ENCODE measurements around the gene ARL17B.
"Not testable (repeated sequence)": the region's sequence is repeated elsewhere in the genome, so short reads cannot be mapped to it uniquely, and the experiment has no call there.

ARL17B gene

DNA sequence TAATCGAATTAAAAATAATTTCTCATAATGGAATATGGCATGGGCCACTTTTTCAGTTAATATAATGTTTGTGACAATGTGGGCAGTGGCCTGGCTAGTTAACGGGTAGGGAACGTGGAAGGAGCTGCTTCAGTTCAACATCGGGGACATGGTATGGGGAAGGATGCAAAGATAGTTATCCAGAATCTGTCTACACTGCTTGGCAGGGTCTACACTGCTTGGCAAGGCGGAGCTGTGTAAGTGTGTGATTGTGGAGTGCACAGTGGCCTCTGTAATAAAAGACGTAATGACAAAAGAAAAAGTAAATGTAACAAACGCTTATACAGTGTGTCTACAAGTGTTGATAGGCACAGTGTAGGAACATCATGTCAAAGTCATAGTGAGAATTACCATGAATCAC lies 74.0 kb downstream of the ARL17B start:
- not testable (repeated sequence) for DNase-seq

DNA sequence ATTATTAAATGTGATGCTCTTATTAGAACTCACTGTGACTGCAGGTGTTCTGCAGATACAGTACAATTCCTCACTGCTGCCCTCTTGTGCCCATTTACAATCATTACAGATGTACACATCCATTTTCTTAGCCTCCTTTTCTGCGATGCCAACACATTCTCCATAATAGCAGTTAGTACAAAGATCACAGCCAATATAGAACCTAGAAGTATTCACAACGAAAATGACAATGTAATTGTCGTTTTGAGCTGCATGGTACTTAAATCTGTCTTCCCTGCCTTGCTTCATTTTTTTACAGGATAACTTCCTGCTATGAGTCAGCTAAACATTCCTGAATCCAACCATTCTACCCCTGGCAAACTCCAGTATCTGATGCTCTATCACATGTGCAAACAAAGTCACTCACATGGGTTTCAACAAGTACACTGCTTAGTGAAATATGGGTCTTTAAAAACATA lies 74.8 kb downstream of the ARL17B start:
- DNase-seq: peak; percentile 38

DNA sequence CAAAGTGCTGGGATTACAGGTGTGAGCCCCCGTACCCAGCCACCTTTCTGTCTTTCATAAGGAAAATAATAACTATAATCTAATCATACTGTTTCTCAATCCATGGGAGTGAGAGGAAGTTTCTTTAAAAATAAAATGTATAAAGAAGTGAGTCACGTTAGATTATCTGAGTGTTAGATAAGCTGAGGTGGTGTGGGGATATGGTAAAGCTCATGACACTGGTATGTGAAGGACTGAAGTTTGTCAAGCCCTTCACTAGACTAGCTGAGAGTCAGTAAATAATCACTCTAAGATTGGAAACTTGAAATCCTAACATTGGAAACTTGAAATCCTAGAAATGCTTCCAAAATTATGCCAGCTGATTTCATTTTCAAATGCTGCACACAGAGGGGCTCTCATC lies 76.1 kb downstream of the ARL17B start:
- DNase-seq: not testable (repeated sequence)

DNA sequence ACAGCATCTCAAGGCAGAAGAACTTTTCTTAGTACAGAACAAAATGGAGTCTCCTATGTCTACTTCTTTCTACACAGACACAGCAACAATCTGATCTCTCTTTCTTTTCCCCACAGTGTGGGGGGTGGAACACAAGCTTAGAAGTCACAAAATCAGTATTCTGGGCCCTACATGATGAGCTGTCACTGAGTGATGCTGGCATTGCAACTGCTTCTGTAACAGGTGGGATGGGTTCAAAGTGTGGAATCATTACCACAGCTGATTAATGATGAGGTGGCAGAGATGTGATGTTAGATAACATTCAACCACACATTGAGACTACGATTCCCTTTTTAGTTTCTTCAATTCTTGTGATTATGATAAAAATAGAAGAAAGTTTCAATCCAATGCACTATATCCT lies 77.1 kb downstream of the ARL17B start:
- peak; percentile 26 for DNase-seq

DNA sequence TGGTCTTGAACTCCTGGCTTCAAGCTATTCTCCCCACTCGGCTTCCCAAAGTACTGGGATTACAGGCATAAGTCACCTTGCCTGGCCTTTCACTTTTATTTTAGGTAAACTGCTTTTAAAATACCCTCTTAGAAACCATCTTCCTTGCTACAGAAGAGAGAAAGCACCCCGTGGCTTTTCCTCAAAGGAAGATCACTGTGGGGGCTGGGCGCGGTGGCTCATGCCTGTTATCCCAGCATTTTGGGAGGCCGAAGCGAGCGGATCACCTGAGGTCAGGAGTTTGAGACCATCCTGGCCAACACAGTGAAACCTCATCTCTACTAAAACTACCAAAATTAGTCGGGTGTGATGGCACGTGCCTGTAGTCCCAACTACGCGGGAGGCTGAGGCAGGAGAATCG lies 78.9 kb downstream of the ARL17B start:
- not testable (repeated sequence) for DNase-seq

DNA sequence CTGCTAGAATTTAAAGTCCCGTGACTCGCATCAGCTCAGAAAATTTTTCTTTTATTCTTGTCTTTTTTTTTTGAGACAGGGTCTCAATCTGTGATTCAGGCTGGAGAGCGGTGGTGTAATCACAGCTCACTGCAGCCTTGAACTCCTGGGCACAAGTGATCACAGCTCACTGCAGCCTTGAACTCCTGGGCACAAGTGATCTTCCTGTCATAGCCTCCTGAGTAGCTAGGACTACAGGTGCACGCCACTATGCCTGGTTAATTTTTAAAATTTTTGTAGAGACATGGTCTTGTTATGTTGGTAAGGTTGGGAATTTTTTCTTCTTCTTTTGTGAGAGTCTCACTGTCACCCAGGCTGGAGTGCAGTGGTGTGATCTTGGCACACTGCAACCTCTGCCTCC lies 80.2 kb downstream of the ARL17B start:
- not testable (repeated sequence) for DNase-seq

DNA sequence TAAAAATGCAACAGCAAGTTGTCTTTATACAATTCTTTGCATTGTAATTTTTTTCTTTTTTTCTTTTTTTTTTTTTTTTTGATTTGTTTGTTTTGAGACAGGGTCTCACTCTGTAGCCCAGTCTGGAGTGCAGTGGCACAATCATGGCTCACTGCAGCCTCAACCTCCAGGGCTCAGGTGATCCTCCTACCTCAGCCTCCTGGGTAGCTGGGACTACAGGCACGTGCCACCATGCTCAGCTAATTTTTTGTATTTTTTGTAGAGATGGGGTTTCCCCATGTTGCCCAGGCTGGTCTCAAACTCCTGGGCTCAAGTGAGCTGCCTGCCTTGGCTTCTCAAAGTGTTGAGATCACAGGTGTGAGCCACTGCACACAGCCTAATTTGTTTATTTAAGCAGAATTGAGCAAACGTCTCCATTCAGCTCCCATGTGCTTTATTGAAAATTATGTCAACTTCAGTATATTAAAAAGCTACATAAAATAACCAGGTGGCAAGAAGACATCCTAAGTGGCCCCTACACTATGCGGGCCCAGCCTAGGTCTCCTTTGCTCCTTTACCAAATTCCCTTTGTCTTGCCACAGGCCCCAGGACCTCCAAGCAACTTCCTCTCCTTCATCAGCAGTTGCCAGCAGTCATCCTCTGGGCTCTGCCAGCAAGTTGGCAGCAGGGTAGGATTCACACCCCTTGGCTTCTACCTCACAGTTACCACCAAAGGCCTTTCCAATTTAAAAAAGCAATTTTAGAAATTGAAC lies 84.7 kb downstream of the ARL17B start:
- not testable (repeated sequence) for DNase-seq

DNA sequence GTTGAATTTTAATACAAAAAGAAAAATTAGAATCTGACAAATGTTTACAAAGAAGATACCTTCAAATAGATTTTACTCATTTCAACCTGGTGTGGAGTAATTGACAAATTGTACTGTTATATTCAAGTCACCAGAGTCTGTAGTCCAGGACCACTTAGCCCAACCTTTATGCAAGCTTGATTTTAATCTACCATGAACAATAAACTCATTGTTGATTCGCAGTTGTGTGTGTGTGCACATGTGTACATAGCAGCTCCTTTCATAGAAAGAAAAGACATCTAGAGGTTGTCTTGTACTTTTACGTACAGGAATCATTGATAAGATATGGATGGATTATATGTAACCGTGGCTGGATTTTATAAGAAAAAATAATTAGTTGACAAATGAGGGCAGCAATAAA lies 87.3 kb downstream of the ARL17B start:
- DNase-seq: no peak

DNA sequence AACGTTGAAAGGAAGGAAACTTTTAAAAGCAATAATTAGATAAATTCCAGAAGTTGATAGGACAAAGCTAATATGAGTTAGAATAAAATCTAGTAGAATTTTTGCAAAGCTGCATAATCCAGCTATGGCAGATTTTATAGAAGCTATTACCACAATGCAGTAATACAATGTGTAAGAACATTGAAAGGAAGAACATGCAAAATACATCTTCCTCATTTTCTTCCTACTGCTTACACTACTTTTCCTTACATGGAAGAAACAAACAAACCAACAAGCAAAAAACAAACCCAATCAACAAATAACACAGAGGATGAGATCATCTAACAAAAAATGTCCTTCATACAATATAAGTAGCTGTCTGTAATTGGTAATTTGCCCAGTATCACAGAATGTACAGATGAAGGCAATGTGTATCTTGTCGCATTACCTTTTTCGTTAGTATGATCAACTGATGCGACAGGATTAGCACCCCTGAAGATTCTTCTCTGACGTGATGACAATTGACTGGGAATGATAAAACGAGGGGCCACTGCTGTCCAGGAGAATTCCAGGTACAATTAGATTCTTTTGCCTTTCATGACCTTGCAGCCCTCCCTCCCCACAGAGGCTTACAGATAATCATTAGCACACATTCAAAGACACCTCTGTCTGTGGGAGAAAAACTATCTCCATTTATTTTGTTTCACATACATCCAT lies 87.9 kb downstream of the ARL17B start:
- DNase-seq: no peak

DNA sequence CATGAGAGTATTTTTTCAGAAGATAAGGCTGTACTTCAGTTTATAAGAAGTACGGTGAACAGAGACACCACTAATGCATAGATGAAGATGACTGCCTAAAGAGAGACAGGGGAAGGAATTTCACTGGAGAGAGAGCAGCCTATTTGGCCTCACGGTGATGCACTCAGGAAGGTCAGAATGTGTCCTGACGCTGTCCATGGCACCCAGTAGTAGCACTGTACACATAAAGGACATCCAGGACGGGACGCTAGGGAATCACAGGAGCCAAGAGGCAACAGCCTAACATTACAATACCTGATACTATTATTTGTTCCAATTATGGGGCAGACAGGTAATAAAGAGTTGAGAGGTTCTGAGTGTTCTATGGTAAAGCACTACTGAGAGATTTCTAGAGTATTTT lies 91.5 kb downstream of the ARL17B start:
- no peak for DNase-seq

DNA sequence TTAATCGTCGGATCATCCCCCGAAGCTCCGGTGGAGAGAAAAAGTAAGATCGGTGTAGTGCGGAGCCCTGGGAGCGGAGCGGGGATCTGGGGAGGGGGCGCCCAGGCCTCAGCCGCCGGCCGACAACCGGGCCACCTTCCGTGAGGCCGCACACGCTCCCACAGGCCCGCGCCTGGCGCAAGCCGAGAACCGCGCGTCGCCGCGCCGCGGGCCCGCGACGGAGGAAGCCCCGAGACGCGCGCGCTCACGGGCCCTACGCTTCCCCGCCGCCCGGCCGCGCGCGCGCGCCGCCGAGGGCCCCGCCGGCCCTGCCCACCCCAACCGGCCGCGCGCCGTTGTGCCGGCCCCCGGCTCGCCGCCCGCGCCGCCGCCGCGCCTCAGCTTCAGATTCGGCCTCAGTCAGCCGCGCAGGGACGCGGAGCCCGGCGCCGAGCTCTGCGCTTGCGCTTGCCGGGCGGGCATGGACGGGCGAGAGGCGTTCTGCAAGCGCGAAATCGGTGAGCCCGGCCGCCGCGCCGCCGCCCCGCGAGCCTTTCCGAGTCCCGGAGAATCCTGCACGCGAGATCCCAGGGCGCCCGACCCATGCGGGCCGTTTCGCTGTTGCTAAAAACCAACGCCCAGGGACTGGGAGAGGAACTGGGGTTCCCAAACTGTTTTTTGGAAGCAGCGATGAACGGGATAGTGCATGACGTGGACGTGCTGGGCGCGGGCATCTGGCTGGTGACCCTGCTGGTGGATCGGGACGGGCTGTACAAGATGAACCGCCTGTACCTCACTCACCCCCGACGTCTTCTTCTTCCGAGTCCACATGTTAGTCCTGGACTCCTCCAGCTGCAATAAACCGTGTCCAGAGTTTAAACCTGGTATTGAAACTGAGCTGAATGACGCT lies 94.7 kb downstream of the ARL17B start:
- DNase-seq: peak; percentile 86

DNA sequence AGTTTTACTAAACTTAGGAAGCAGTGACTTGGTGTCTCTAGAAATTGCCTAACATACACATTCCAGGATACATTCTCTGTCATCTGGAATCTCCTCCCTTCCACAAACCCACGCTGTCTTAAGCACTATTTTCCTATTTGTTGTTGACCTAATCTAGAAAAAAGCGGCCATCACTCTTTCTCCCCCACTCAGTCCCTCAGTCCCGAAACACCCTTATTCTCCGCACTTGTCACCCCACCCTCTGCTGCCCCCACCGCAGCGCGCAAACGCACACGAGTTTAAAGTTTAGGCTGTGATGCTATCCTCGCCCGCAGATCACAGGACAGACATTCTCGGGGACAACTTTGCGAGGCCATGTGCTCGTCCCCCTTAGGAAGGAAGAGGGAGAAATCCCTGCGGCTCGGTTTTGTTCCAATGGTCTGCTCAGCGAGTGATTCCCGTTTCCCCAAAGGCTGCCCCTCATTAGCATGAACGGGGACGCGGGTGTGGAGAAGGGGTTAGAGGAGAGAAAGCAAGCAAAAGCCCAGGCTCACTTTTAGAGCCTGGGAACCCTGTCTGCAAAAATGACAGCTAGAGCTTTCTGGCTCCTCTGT lies 95.4 kb downstream of the ARL17B start:
- DNase-seq: peak; percentile 45

DNA sequence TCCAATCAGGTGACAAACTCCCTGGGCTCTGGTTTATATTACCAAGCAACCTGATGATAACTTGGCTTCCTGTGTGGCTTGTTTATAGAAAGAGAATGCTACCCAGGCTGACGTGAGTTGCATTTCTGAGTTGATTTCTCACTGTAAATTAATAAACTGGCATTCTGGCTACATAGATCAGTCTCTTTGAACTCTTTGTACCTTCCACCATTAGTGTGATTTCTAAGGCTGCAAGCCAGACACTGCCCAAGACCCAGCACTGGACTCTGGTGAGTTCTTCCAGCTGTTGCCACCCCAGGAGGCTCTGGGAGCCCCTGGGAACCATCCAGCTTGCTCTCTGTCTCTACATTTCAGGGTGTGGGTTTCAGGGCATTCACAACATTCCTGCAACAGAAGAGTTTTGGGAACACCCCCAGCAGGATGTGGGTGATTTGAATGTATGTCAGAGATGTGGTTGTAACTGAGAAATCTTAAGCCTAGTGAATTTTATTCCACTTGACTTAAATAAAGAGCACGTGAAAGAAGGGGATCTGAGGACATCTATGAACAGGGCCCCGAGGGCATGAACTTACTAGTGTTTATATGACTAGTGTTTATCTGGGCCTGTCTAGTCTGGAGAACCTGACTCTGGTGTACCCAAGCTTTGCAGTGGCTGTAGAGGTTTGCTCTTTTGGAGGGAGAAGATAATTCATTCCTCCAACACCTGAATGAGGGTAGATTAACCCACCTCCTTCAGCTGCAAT lies 96.9 kb downstream of the ARL17B start:
- DNase-seq: peak; percentile 81

DNA sequence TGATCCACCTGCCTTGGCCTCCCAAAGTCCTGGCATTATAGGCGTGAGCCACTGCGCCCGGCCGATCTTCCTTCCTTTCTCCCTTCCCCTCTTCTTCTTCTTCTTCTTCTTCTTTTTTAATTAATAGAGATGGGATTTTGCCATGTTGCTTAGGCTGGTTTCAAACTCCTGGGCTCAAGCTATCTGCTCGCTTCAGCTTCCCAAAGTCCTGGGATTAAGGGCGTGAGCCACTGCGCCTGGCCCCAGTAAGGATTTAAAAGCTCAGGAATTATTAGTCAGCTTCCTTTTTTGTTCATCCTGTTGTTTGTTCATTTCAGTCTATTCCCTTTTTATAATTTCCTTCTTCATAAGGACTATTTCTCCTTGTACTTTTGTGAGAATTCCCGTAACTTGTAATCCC lies 99.3 kb downstream of the ARL17B start:
- peak; percentile 8 for DNase-seq

DNA sequence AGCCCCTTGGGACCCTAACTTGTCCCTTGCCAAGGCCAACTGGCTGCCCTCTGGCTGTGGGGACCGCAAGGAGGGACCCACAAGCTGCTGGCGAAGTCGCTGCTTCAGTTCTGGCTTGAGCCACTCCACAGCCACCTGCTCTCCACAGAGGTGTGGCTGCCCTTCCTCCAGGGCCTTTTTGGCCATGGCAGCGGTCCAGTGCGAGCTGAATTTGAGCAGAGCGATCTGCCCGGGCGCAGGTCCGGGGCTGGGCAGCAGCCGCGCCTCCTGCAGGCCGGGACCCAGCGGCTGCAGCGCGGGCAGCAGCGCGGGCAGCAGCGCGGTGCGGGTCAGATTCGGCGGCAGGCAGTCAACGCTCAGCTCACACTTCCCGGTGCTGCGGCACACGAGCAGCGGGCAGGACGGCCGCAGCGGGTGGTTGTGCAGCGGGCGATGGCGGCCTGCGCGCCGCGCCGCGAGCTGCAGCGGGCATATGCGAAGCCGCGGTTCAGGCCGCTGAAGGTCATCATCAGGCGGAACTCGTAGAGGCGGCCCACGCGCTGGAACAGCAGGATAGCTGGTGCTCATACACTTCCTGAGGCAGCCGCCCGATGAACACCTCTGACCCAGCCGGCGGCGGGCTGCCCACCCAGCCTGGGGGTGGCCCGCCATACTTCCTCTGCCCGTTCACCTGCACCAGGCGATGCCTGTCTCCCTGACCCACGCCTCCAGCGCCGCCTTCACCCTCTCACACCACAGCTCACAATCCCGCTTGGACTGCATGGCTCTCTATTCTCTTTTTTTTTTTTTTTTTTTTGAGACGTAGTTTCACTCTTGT lies 101.5 kb downstream of the ARL17B start:
- DNase-seq: not testable (repeated sequence)

DNA sequence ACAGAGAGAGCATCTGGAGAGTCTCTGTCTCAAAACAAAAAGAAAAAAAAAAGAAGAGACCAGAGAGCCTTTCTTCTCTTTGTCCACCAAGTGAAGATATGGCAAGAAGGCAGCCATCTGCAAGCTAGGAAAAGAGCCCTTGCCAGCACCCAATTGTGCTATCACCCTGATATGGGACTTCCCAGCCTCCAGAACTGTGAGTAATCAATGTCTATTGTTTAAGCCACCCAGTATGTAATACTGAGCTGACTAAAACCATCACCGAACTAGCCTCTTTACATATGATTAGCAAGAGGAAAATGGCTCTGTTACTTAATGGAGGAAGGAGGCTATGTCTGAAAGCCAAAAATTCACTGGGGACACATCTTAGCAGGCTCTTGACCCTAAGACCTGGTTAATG lies 105.2 kb downstream of the ARL17B start:
- DNase-seq: not testable (repeated sequence)

DNA sequence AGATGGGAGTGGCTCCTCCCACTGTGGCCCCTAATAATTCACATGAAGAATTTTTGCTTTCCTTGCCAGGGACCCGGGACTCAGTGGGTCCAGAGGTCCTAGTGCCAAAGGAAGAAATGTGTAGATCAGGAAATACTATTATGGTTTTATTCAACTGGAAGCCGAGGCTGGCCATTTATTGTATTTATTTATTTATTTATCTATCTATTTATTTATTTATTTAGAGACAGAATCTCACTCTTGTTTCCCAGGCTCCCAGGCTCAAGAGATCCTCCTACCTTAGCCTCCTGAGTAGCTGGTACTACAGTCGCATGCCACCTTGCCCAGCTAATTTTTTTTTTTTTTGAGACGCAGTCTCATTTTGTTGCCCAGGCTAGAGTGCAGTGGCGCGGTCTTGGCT lies 107.4 kb downstream of the ARL17B start:
- not testable (repeated sequence) for DNase-seq

DNA sequence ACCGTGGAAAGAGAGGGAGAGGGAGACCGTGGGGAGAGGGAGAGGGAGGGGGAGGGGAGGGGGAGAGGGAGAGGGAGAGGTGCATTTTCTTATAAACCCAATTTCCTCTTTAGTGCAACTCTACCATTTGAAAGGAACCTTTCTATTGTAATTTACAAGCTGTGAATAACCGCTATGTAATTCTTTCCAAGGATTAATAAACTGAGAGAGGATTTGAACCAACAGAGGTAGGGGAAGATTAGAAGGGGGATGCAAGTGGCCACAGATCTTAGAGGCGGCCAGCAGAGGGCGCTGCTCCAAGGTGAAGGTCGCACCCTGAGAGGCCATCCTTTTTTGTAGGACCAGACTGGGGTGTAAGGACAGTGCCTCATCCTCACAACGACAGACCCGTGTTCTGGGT lies 107.8 kb downstream of the ARL17B start:
- DNase-seq: peak; percentile 23

DNA sequence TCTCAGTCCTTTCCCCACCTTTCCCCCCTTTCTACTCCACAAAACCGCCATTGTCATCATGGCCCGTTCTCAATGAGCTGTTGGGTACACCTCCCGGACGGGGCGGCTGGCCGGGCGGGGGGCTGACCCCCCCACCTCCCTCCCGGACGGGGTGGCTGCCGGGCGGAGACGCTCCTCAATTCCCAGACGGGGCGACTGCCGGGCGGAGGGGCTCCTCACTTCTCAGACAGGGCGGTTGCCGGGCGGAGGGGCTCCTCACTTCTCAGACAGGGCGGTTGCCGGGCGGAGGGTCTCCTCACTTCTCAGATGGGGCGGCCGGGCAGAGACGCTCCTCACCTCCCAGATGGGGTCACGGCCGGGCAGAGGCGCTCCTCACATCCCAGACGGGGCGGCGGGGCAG lies 108.8 kb downstream of the ARL17B start:
- not testable (repeated sequence) for DNase-seq

DNA sequence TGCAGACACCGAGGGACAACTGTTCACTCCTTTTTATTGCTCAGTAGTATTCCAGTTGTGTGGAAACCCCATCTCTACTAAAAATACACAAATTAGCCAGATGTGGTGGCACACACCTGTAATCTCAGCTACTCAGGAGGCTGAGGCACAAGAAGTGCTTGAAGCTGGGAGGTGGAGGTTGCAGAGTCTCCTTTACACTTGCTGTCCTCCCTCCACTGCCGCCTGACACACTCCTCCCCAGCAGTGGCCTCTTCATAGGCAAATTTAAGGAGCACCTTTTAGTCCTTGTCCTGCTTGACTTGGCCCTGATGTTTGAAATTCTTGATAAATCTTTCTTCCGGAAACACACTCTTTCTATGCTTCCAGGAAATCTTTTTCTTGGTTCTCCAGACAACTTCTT lies 112.4 kb downstream of the ARL17B start:
- DNase-seq: not testable (repeated sequence)
